ENCODE results near the gene TNMD.
A peak's percentile ranks its signal among the peaks of the same experiment; 100 is the strongest.
"Not testable (repeated sequence)": the region's sequence is repeated elsewhere in the genome, so short reads cannot be mapped to it uniquely, and the experiment has no call there.

The TNMD gene

GRCh38 chrX:100584611-100585010, at the start of gene TNMD:
TSS of gene TNMD (plus strand) at chrX:100584936. CDS start at chrX:100585019, 83 bp downstream.
- DNase-seq, result no peak

GRCh38 chrX:100565534-100565933, 19.2 kb upstream of the TNMD start:
- DNase-seq, result not testable (repeated sequence)

- no peak for DNase-seq
Measured at GRCh38 chrX:100586747-100587146, 2.0 kb downstream of the TNMD start.

GRCh38 chrX:100587861-100588260, 3.1 kb downstream of the TNMD start:
- DNase-seq, result no peak

GRCh38 chrX:100591256-100592051, 6.7 kb downstream of the TNMD start:
- DNase-seq, result no peak

- no peak for DNase-seq
Measured at GRCh38 chrX:100593126-100593525, 8.4 kb downstream of the TNMD start.

- DNase-seq, result no peak
Measured at GRCh38 chrX:100593581-100593980, 8.8 kb downstream of the TNMD start.

GRCh38 chrX:100596601-100597000, 11.9 kb downstream of the TNMD start:
- no peak for DNase-seq

GRCh38 chrX:100599456-100599855, 14.7 kb downstream of the TNMD start:
- DNase-seq, result no peak

- DNase-seq, result no peak
Measured at GRCh38 chrX:100600340-100600739, 15.6 kb downstream of the TNMD start.

GRCh38 chrX:100600758-100601157, 16.0 kb downstream of the TNMD start:
- no peak for DNase-seq

- DNase-seq, result no peak
Measured at GRCh38 chrX:100606753-100607152, 22.0 kb downstream of the TNMD start.

GRCh38 chrX:100609591-100609990, 24.9 kb downstream of the TNMD start:
- DNase-seq, result no peak

GRCh38 chrX:100611951-100612350, 27.2 kb downstream of the TNMD start:
- no peak for DNase-seq

GRCh38 chrX:100615005-100615404, 30.3 kb downstream of the TNMD start:
- DNase-seq, result no peak

- DNase-seq, result no peak
Measured at GRCh38 chrX:100623001-100623400, 38.3 kb downstream of the TNMD start.

- no peak for DNase-seq
Measured at GRCh38 chrX:100625985-100626491, 41.3 kb downstream of the TNMD start.

- no peak for DNase-seq
Measured at GRCh38 chrX:100635040-100635439, 50.3 kb downstream of the TNMD start.

- no peak for DNase-seq
Measured at GRCh38 chrX:100635989-100636320, 51.2 kb downstream of the TNMD start.

- DNase-seq, result peak; percentile 78 to 81
Measured at GRCh38 chrX:100636321-100636991, 51.7 kb downstream of the TNMD start, which contains the start of gene TSPAN6. TSS of gene TSPAN6 (minus strand) at chrX:100636806. CDS start at chrX:100636694, 112 bp downstream.

GRCh38 chrX:100642290-100642689, 57.6 kb downstream of the TNMD start:
- DNase-seq, result no peak

- no peak for DNase-seq
Measured at GRCh38 chrX:100643212-100643611, 58.5 kb downstream of the TNMD start.

GRCh38 chrX:100643956-100644860, 59.5 kb downstream of the TNMD start, which contains the start of gene SRPX2:
TSS of gene SRPX2 (plus strand) at chrX:100644199. CDS start at chrX:100646323, 2,124 bp downstream.
- DNase-seq, result no peak

All from activated T-cell treated with anti-CD3 and anti-CD28 coated beads, Interleukin-2, amount 50 U/mL, for 48 hours (primary cell).